HepG2 (cell line): ENCODE data around the gene FGF18. TPM values are rescaled to one million over a fixed set of nuclear protein-coding genes. Genes with fewer than 3 reads are reported as not detected.

ENCODE experiments used
- ARID2 ChIP-seq: sonication (generic); formaldehyde crosslinking; IDR thresholded peaks from 2 replicates; pipeline ENCODE4 v1.8.1; 2022; ENCODE audit warnings: mild to moderate bottlenecking, missing genetic modification reagents, borderline replicate concordance
- FOXA3 ChIP-seq: IDR thresholded peaks from 2 replicates; pipeline ENCODE4 v1.6.1; 2016; ENCODE audit warnings: missing genetic modification reagents, missing compliant biosample characterization
- RBAK ChIP-seq: sonication (generic); formaldehyde crosslinking; IDR thresholded peaks from 2 replicates; pipeline ENCODE4 v1.5.1; 2020; ENCODE audit warnings: mild to moderate bottlenecking, missing genetic modification reagents
- SOX6 ChIP-seq, 2 experiments: fragments of 450-650 bp in 1 of 2; sonication (generic) in 1 of 2; formaldehyde crosslinking in 1 of 2; IDR thresholded peaks; 2 replicates each; pipeline versions ENCODE4 v1.4.0 to v1.6.1; 2017 to 2020; ENCODE audit warnings: antibody characterized with exemption in 1 of 2, mild to moderate bottlenecking in 1 of 2, missing genetic modification reagents in 1 of 2
- TP53 ChIP-seq: sonication (generic); formaldehyde crosslinking; conservative IDR thresholded peaks from 2 replicates; pipeline ENCODE4 v1.4.0; 2020; ENCODE audit warnings: missing genetic modification reagents
- YY1 ChIP-seq: IDR thresholded peaks from 2 replicates; pipeline ENCODE4 v1.6.1; 2011; ENCODE audit warnings: low read length, low read depth, moderate library complexity, mild to moderate bottlenecking; ENCODE audit not compliant: insufficient read depth, insufficient replicate concordance
- ZNF674 ChIP-seq: sonication (generic); formaldehyde crosslinking; IDR thresholded peaks from 2 replicates; pipeline ENCODE4 v1.5.0; 2020; ENCODE audit warnings: low read depth, mild to moderate bottlenecking, missing genetic modification reagents
- polyA plus RNA-seq, 8 experiments: library from polyadenylated mRNA; depleted of rRNA in 3 of 8; stranded (reverse) in 7 of 8; unstranded in 1 of 8; fragments of >200 nt; fragmentation: Illumina TruSeq in 4 of 8; extraction: Trizol in 4 of 8; gene quantifications; 2 replicates each; pipeline versions ENCODE4 v1.2.1 to v1.2.3, GENCODE V29; 2011 to 2016; ENCODE audit warnings: low read depth in 4 of 8, missing spikeins in 1 of 8, mixed read lengths in 1 of 8; ENCODE audit not compliant: insufficient read depth in 1 of 8
- total RNA-seq, 5 experiments: library from RNA; depleted of rRNA; stranded (reverse); fragments of >200 nt; fragmentation: Illumina TruSeq; extraction: Trizol; gene quantifications; 2 replicates each; pipeline ENCODE4 v1.2.3, GENCODE V29; 2016; ENCODE audit warnings: low read depth in 1 of 5
- TF ChIP-seq, protein P1 (sequence below): sonication (generic); formaldehyde crosslinking; IDR thresholded peaks from 2 replicates; pipeline ENCODE4 v1.9.0; 2021; ENCODE audit warnings: mild to moderate bottlenecking, missing genetic modification reagents
- TF ChIP-seq, protein P2 (sequence below): sonication (generic); formaldehyde crosslinking; IDR thresholded peaks from 2 replicates; pipeline ENCODE4 v1.4.0; 2020; ENCODE audit warnings: missing genetic modification reagents, borderline replicate concordance
- TF ChIP-seq, protein P3 (sequence below): sonication (generic); formaldehyde crosslinking; IDR thresholded peaks from 2 replicates; pipeline ENCODE4 v1.5.0; 2020; ENCODE audit warnings: mild to moderate bottlenecking, missing genetic modification reagents, borderline replicate concordance

Gene FGF18
- total and polyA plus RNA-seq, 2 of the 13 experiments (the other 11 are each of a cell fraction or from before 2014, with no cell fraction given) = not detected

DNA sequence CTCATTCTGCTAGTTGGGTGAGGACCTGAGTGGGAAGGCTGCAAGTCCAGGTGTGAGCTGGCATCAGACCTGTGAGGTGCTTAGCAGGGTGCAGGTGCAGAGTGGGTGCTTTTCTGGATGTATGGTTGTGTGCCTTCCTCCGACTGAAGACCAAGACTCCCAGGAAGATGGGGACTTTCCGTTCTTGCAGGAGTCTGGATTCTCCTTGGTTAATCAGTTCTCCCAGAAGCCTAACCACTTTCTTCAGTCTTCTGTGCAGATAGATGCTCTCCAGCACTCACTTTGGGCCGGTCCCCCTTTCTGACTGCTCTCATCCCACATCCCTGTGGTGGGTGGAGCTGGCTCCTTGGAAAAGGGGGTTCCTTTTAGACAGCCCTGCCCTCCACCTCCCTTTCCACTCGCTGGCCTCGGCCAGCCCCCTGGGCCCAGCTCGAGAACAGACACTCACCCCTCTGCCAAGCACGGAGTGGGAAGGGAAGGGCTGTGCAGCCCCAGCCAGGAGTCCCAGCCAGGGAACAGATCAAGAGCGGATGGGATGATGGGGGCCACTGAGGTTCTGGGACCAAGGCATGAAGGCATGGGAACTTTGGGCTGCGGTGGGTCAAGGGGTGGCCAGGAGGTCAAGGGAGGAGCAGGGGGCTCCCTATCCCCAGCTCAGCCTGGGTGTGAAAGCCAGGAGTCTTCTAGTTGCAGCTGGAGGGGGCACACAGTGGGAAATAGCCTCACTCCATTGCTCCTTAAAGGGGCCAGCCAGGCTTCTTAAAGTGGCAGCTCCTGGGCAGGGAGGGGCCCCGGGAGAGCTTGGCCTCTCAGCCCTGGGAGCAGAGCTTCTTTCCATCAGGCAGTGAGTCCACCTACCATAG lies 62.4 kb downstream of the FGF18 start (continued):
- TF ChIP-seq SOX6 (IDR thresholded peaks at IDR 0.05) (no peak), SOX6 (CRISPR knock-in tag; IDR thresholded peaks at IDR 0.05) (no peak), ZNF674 (CRISPR knock-in tag) (no peak), TP53 (CRISPR knock-in tag) (no peak), FOXA3 (CRISPR knock-in tag) (no peak), ARID2 (CRISPR knock-in tag) (no peak), RBAK (no peak), YY1 (no peak)
- TF ChIP-seq, protein P1, sequence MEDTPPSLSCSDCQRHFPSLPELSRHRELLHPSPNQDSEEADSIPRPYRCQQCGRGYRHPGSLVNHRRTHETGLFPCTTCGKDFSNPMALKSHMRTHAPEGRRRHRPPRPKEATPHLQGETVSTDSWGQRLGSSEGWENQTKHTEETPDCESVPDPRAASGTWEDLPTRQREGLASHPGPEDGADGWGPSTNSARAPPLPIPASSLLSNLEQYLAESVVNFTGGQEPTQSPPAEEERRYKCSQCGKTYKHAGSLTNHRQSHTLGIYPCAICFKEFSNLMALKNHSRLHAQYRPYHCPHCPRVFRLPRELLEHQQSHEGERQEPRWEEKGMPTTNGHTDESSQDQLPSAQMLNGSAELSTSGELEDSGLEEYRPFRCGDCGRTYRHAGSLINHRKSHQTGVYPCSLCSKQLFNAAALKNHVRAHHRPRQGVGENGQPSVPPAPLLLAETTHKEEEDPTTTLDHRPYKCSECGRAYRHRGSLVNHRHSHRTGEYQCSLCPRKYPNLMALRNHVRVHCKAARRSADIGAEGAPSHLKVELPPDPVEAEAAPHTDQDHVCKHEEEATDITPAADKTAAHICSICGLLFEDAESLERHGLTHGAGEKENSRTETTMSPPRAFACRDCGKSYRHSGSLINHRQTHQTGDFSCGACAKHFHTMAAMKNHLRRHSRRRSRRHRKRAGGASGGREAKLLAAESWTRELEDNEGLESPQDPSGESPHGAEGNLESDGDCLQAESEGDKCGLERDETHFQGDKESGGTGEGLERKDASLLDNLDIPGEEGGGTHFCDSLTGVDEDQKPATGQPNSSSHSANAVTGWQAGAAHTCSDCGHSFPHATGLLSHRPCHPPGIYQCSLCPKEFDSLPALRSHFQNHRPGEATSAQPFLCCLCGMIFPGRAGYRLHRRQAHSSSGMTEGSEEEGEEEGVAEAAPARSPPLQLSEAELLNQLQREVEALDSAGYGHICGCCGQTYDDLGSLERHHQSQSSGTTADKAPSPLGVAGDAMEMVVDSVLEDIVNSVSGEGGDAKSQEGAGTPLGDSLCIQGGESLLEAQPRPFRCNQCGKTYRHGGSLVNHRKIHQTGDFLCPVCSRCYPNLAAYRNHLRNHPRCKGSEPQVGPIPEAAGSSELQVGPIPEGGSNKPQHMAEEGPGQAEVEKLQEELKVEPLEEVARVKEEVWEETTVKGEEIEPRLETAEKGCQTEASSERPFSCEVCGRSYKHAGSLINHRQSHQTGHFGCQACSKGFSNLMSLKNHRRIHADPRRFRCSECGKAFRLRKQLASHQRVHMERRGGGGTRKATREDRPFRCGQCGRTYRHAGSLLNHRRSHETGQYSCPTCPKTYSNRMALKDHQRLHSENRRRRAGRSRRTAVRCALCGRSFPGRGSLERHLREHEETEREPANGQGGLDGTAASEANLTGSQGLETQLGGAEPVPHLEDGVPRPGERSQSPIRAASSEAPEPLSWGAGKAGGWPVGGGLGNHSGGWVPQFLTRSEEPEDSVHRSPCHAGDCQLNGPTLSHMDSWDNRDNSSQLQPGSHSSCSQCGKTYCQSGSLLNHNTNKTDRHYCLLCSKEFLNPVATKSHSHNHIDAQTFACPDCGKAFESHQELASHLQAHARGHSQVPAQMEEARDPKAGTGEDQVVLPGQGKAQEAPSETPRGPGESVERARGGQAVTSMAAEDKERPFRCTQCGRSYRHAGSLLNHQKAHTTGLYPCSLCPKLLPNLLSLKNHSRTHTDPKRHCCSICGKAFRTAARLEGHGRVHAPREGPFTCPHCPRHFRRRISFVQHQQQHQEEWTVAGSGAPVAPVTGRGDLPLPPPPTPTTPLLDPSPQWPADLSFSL = no peak
- TF ChIP-seq, protein P2, sequence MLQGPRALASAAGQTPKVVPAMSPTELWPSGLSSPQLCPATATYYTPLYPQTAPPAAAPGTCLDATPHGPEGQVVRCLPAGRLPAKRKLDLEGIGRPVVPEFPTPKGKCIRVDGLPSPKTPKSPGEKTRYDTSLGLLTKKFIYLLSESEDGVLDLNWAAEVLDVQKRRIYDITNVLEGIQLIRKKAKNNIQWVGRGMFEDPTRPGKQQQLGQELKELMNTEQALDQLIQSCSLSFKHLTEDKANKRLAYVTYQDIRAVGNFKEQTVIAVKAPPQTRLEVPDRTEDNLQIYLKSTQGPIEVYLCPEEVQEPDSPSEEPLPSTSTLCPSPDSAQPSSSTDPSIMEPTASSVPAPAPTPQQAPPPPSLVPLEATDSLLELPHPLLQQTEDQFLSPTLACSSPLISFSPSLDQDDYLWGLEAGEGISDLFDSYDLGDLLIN (CRISPR knock-in tag) = no peak
- TF ChIP-seq, protein P3, sequence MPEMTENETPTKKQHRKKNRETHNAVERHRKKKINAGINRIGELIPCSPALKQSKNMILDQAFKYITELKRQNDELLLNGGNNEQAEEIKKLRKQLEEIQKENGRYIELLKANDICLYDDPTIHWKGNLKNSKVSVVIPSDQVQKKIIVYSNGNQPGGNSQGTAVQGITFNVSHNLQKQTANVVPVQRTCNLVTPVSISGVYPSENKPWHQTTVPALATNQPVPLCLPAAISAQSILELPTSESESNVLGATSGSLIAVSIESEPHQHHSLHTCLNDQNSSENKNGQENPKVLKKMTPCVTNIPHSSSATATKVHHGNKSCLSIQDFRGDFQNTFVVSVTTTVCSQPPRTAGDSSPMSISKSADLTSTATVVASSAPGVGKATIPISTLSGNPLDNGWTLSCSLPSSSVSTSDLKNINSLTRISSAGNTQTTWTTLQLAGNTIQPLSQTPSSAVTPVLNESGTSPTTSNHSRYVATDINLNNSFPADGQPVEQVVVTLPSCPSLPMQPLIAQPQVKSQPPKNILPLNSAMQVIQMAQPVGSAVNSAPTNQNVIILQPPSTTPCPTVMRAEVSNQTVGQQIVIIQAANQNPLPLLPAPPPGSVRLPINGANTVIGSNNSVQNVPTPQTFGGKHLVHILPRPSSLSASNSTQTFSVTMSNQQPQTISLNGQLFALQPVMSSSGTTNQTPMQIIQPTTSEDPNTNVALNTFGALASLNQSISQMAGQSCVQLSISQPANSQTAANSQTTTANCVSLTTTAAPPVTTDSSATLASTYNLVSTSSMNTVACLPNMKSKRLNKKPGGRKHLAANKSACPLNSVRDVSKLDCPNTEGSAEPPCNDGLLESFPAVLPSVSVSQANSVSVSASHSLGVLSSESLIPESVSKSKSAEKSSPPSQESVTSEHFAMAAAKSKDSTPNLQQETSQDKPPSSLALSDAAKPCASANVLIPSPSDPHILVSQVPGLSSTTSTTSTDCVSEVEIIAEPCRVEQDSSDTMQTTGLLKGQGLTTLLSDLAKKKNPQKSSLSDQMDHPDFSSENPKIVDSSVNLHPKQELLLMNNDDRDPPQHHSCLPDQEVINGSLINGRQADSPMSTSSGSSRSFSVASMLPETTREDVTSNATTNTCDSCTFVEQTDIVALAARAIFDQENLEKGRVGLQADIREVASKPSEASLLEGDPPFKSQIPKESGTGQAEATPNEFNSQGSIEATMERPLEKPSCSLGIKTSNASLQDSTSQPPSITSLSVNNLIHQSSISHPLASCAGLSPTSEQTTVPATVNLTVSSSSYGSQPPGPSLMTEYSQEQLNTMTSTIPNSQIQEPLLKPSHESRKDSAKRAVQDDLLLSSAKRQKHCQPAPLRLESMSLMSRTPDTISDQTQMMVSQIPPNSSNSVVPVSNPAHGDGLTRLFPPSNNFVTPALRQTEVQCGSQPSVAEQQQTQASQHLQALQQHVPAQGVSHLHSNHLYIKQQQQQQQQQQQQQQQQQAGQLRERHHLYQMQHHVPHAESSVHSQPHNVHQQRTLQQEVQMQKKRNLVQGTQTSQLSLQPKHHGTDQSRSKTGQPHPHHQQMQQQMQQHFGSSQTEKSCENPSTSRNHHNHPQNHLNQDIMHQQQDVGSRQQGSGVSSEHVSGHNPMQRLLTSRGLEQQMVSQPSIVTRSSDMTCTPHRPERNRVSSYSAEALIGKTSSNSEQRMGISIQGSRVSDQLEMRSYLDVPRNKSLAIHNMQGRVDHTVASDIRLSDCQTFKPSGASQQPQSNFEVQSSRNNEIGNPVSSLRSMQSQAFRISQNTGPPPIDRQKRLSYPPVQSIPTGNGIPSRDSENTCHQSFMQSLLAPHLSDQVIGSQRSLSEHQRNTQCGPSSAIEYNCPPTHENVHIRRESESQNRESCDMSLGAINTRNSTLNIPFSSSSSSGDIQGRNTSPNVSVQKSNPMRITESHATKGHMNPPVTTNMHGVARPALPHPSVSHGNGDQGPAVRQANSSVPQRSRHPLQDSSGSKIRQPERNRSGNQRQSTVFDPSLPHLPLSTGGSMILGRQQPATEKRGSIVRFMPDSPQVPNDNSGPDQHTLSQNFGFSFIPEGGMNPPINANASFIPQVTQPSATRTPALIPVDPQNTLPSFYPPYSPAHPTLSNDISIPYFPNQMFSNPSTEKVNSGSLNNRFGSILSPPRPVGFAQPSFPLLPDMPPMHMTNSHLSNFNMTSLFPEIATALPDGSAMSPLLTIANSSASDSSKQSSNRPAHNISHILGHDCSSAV (CRISPR knock-in tag) = no peak
